Glutamatergic neuron (in vitro differentiated cells): Measurements from ENCODE around the gene HEBP1. TPM values are rescaled to one million over a fixed set of nuclear protein-coding genes. Genes with fewer than 3 reads are reported as not detected.

Source experiments
- DNase-seq: peaks from one replicate; pipeline ENCODE4 v3.0.0; 2022
- H3K27ac Mint-ChIP-seq: one replicate; pipeline ENCODE4 v1.8.0; 2020; ENCODE audit warnings: mild to moderate bottlenecking, mixed read lengths, inconsistent platforms; ENCODE audit not compliant: unreplicated experiment
- H3K27me3 Mint-ChIP-seq: one replicate; pipeline ENCODE4 v1.8.0; 2020; ENCODE audit warnings: mild to moderate bottlenecking, moderate library complexity, mixed read lengths, inconsistent platforms; ENCODE audit not compliant: unreplicated experiment
- H3K36me3 Mint-ChIP-seq: one replicate; pipeline ENCODE4 v1.8.0; 2020; ENCODE audit warnings: mild to moderate bottlenecking, mixed read lengths, inconsistent platforms; ENCODE audit not compliant: unreplicated experiment
- H3K4me1 Mint-ChIP-seq: one replicate; pipeline ENCODE4 v1.8.0; 2020; ENCODE audit warnings: mild to moderate bottlenecking, low read depth, mixed read lengths, inconsistent platforms; ENCODE audit not compliant: unreplicated experiment
- H3K4me3 Mint-ChIP-seq: one replicate; pipeline ENCODE4 v1.8.0; 2020; ENCODE audit warnings: mild to moderate bottlenecking, mixed read lengths, inconsistent platforms; ENCODE audit not compliant: unreplicated experiment
- H3K9me3 Mint-ChIP-seq: one replicate; pipeline ENCODE4 v1.8.0; 2020; ENCODE audit warnings: mild to moderate bottlenecking, moderate library complexity, mixed read lengths, inconsistent platforms; ENCODE audit not compliant: unreplicated experiment
- total RNA-seq: library from RNA; stranded (reverse); fragmentation: NEBNext Ultra II Directional; extraction: Animal tissue kit (Norgen Biotek cat#: 25700); gene quantifications from one replicate; pipeline ENCODE4 v1.2.1, GENCODE V29; 2021; ENCODE audit not compliant: unreplicated experiment
- TF ChIP-seq, protein P1 (sequence below): fragments of 200-600 bp; sonication (generic); IDR thresholded peaks from one replicate; pipeline ENCODE4 v1.5.0; 2021; ENCODE audit not compliant: partially characterized antibody, unreplicated experiment

The HEBP1 gene
- total RNA-seq, 1 donor from 2014 or later: 3.0 TPM

DNA sequence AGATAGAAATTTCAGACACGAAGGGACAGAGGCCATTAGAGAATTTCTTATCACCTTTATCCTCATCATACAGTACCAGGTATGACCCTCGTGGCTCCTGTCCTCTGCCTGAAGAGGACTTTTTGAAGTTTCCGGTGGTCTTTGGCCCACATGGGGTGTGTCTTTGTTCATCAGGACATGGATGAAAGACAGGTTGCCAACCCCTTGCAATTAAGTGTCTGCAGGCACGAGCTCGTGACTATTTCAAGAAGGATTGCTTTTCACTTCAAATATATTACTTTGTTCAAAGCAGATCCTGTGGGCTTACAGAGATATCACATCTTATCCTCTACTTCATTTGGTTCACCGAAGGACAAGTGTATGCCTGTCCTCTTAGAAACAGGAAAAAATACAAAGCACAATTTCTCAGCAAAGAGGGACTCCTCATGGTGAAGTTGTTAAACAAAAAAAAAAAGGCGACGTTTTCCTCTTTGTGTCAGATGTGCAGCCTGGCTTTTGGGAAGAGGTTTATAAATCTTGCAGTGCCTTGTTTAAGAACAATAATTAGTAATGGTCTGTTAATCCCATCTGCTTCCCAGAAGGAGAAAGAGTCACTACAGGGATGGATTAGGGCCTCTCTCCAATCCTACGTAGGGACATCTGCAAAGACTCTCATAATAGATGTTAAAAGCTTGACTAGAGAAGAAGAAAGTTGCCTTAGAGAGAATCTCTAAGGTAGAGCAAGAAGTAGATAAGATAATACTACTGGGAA lies 30.7 kb upstream of the HEBP1 start:
- TF ChIP-seq, protein P1, sequence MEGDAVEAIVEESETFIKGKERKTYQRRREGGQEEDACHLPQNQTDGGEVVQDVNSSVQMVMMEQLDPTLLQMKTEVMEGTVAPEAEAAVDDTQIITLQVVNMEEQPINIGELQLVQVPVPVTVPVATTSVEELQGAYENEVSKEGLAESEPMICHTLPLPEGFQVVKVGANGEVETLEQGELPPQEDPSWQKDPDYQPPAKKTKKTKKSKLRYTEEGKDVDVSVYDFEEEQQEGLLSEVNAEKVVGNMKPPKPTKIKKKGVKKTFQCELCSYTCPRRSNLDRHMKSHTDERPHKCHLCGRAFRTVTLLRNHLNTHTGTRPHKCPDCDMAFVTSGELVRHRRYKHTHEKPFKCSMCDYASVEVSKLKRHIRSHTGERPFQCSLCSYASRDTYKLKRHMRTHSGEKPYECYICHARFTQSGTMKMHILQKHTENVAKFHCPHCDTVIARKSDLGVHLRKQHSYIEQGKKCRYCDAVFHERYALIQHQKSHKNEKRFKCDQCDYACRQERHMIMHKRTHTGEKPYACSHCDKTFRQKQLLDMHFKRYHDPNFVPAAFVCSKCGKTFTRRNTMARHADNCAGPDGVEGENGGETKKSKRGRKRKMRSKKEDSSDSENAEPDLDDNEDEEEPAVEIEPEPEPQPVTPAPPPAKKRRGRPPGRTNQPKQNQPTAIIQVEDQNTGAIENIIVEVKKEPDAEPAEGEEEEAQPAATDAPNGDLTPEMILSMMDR: no peak
- no peak for DNase-seq
- H3K4me3 Mint-ChIP-seq: no peak overlapping the region
- no peaks in the 10 kb centered on the region for H3K36me3 Mint-ChIP-seq
- H3K27me3 Mint-ChIP-seq: no peaks in the 10 kb centered on the region
- no peak overlapping the region for H3K27ac Mint-ChIP-seq
- peaks cover 2% of the 10 kb centered on the region for H3K4me1 Mint-ChIP-seq
- H3K9me3 Mint-ChIP-seq: no peaks in the 10 kb centered on the region

DNA sequence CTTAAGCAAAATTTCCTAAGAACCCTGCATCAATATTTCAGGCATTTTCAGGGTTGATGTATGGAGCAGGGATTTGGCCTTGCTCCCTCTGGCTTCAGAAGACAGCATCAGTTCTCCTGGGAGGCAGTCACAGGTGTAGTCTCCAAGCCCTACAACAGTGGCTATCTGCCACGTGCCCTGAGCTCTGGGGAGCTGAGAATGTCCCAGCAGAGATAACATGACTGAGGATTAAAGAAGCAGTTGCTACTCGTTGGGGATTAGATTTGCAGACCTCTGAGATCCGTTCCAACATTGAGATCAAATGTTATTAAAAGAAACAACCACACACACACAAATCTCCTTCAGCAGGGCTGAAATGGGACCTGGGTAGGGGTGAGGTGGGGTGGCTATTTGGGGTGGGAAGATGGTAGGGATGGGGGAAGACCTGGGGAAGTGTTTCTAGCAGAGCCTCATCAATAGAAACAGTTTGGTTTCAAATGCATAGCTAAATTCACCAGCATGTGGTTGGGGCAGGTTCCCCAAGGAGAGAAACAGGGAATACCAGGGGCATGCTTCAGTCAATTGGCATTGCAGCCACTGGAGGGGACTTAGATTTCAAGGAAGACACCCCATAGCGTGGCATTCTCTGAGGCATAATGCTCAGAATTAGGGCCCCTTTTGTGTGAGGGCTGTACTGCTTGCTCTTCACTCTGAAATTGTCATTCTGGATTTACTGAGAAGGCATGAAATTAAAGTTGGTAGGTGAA lies 28.9 kb upstream of the HEBP1 start:
- H3K27ac Mint-ChIP-seq: no peak overlapping the region
- no peak overlapping the region for H3K4me3 Mint-ChIP-seq
- DNase-seq: no peak
- H3K4me1 Mint-ChIP-seq: peaks cover 2% of the 10 kb centered on the region
- TF ChIP-seq, protein P1: no peak
- no peaks in the 10 kb centered on the region for H3K36me3 Mint-ChIP-seq
- peaks cover 2% of the 10 kb centered on the region for H3K9me3 Mint-ChIP-seq
- H3K27me3 Mint-ChIP-seq: no peaks in the 10 kb centered on the region

DNA sequence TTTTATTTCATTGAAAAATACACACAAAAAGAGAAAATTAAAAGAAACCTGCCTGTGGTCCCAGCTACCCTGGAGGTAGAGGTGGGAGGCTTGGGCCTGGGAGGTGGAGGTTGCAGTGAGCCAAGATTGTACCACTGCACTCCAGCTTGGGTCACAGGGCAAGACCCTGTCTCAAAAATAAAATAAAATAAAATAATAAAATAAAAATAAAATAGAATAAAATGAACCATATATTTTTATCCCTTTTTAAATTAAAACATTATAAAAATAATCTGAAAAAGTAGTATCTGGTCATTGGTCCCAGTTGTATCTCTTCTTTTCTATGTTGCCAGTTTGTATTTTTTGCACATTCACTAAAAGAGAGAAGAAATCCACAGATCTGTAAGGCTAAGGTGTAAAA lies 27.4 kb upstream of the HEBP1 start:
- H3K9me3 Mint-ChIP-seq: peaks cover 2% of the 10 kb centered on the region
- no peaks in the 10 kb centered on the region for H3K27me3 Mint-ChIP-seq
- no peak overlapping the region for H3K27ac Mint-ChIP-seq
- peaks cover 2% of the 10 kb centered on the region for H3K4me1 Mint-ChIP-seq
- TF ChIP-seq, protein P1: no peak
- DNase-seq: no peak
- H3K36me3 Mint-ChIP-seq: no peaks in the 10 kb centered on the region
- no peak overlapping the region for H3K4me3 Mint-ChIP-seq

DNA sequence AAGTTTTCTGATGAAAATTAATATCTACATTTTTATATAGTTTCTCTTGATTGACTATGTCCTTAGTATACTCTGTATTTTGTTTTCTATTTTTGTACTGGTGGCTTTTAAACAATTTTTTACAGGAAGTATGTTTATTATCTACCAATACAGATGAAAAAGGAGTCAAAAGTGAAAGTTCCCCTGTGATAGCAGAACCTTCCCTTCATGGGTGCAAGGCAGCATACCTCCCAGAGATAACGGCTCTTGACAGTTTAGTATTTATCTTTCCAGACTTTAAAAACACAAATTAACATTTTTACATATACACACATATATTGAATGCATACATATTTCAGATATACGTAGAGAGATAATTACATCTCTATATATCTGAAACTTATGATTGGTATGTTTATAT lies 27.0 kb upstream of the HEBP1 start:
- Mint-ChIP-seq H3K9me3 (peaks cover 2% of the 10 kb centered on the region), H3K36me3 (no peaks in the 10 kb centered on the region), H3K27ac (no peak overlapping the region), H3K4me1 (peaks cover 2% of the 10 kb centered on the region), H3K27me3 (no peaks in the 10 kb centered on the region), H3K4me3 (no peak overlapping the region)
- no peak for DNase-seq
- TF ChIP-seq, protein P1: no peak

DNA sequence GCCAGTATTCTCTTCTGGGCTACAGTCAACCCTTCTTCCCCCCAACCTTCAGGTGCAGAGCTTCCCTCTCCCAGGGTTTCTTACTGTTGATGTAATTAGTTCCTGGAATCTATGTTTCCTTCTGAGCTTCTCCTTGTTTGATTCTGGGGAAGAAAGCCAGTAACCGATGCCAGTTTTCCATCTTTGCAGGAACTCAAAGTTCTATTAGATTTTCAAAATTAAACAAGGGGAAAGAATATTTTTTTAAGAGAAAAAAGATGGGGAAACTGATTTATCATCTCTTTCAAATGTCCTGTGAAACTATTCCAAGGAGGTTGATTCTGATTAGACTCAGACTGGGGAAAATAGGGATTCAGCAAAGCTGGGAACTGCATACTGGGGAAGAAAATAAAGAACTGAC lies 26.2 kb upstream of the HEBP1 start:
- no peaks in the 10 kb centered on the region for H3K36me3 Mint-ChIP-seq
- peaks cover 2% of the 10 kb centered on the region for H3K4me1 Mint-ChIP-seq
- no peaks in the 10 kb centered on the region for H3K27me3 Mint-ChIP-seq
- H3K9me3 Mint-ChIP-seq: peaks cover 2% of the 10 kb centered on the region
- no peak overlapping the region for H3K27ac Mint-ChIP-seq
- H3K4me3 Mint-ChIP-seq: no peak overlapping the region
- DNase-seq: no peak
- TF ChIP-seq, protein P1: no peak
